Medulla oblongata (tissue), 1 donor: ENCODE results near the gene ZBTB21.

Experiments
- DNase-seq: peaks from one replicate; pipeline ENCODE4 v3.0.0-alpha.2; 2015; ENCODE audit errors: extremely low spot score

Gene ZBTB21

GRCh38 chr21:41992576-41992975 lies 17.6 kb downstream of the ZBTB21 start:
- no peak for DNase-seq

- DNase-seq, result no peak
These were observed 18.5 kb downstream of the ZBTB21 start for GRCh38 chr21:41991659-41992058.

- DNase-seq, result no peak
These were observed 20.5 kb downstream of the ZBTB21 start for GRCh38 chr21:41989698-41990097.

GRCh38 chr21:41987310-41987709 lies 22.9 kb downstream of the ZBTB21 start:
- DNase-seq, result no peak

GRCh38 chr21:41985662-41986416 lies 24.3 kb downstream of the ZBTB21 start:
- DNase-seq, result no peak

- no peak for DNase-seq
These were observed 26.9 kb downstream of the ZBTB21 start for GRCh38 chr21:41983229-41983628.

GRCh38 chr21:41980561-41980960 lies 29.6 kb downstream of the ZBTB21 start:
- DNase-seq, result no peak

- no peak for DNase-seq
These were observed 30.3 kb downstream of the ZBTB21 start for GRCh38 chr21:41979751-41980369.

GRCh38 chr21:41979335-41979734 lies 30.8 kb downstream of the ZBTB21 start:
- DNase-seq, result no peak

GRCh38 chr21:41977034-41977950 lies 32.9 kb downstream of the ZBTB21 start:
- peak; percentile 50 for DNase-seq

GRCh38 chr21:41976611-41977010 lies 33.5 kb downstream of the ZBTB21 start:
- no peak for DNase-seq

GRCh38 chr21:41975391-41976272 lies 34.5 kb downstream of the ZBTB21 start:
- DNase-seq, result no peak

- no peak for DNase-seq
These were observed 35.5 kb downstream of the ZBTB21 start for GRCh38 chr21:41974752-41975053.

- DNase-seq, result no peak
These were observed 36.1 kb downstream of the ZBTB21 start for GRCh38 chr21:41973861-41974751.

GRCh38 chr21:41973427-41973831 lies 36.7 kb downstream of the ZBTB21 start:
- no peak for DNase-seq

- DNase-seq, result no peak
These were observed 37.5 kb downstream of the ZBTB21 start for GRCh38 chr21:41972511-41973205.

GRCh38 chr21:41971891-41972290 lies 38.3 kb downstream of the ZBTB21 start:
- no peak for DNase-seq

- no peak for DNase-seq
These were observed 39.2 kb downstream of the ZBTB21 start for GRCh38 chr21:41970751-41971653.

GRCh38 chr21:41970106-41970391 lies 40.1 kb downstream of the ZBTB21 start:
- DNase-seq, result no peak
